ENCODE results near the gene PLCL2. TPM values are rescaled to one million over a fixed set of nuclear protein-coding genes. Genes with fewer than 3 reads are reported as not detected.

Gene PLCL2
- total and polyA plus RNA-seq, 7 donors: 4.2 to 32.7 (median 21.9) TPM

- Histone ChIP-seq H3K27me3 (ENCODE audit: insufficient read depth in 3 of 3, low read length in 2 of 3) (no peaks in the 10 kb centered on the region), H3K4me1 (peaks cover 4% of the 10 kb centered on the region), H3K9me3 (no peaks in the 10 kb centered on the region), H3K27ac (no peak overlapping the region), H3K4me3 (no peak overlapping the region), H3K36me3 (ENCODE audit: insufficient read depth in 1 of 2, low read depth in 1 of 2) (no peaks in the 10 kb centered on the region)
- ATAC-seq: no peak
- TF ChIP-seq CTCF (IDR thresholded peaks at IDR 0.05): no peak
- WGBS, 3 donors: 85 to 91% (median 86%) methylated on average over 19 of the region's 19 CpGs
- intact Hi-C loops (cut with DNase I): loop anchor here in 1 of 2 donors (10.0 kb wide), 1 partner anchor 89 kb away; no protein-coding TSS in a partner anchor
- peak in 1 of 2 donors; percentile 49 for DNase-seq
These were observed 249.1 kb downstream of the PLCL2 start for GRCh38 chr3:17133632-17134545.

GRCh38 chr3:17135696-17136095 is 250.9 kb downstream of the PLCL2 start:
- no peak for TF ChIP-seq CTCF (IDR thresholded peaks at IDR 0.05)
- Histone ChIP-seq H3K36me3 (ENCODE audit: insufficient read depth in 1 of 2, low read depth in 1 of 2) (no peaks in the 10 kb centered on the region), H3K27me3 (ENCODE audit: insufficient read depth in 3 of 3, low read length in 2 of 3) (no peaks in the 10 kb centered on the region), H3K4me3 (no peak overlapping the region), H3K27ac (no peak overlapping the region), H3K4me1 (peaks cover 4% of the 10 kb centered on the region), H3K9me3 (no peaks in the 10 kb centered on the region)
- DNase-seq: no peak
- no peak for ATAC-seq
- intact Hi-C loops (cut with DNase I): loop anchor here in 1 of 2 donors (10.0 kb wide), 1 partner anchor 91 kb away; no protein-coding TSS in a partner anchor

GRCh38 chr3:17136136-17136721 is 251.5 kb downstream of the PLCL2 start:
- Histone ChIP-seq H3K4me1 (peaks cover 7% of the 10 kb centered on the region), H3K36me3 (ENCODE audit: insufficient read depth in 1 of 2, low read depth in 1 of 2) (no peaks in the 10 kb centered on the region), H3K9me3 (no peaks in the 10 kb centered on the region), H3K4me3 (no peak overlapping the region), H3K27ac (no peak overlapping the region), H3K27me3 (ENCODE audit: insufficient read depth in 3 of 3, low read length in 2 of 3) (no peaks in the 10 kb centered on the region)
- ATAC-seq (no peak), DNase-seq (peak in 1 of 2 donors; percentile 35)
- intact Hi-C loops (cut with DNase I): loop anchor here in 1 of 2 donors (10.0 kb wide), 1 partner anchor 91 kb away; no protein-coding TSS in a partner anchor
- no peak for TF ChIP-seq CTCF (IDR thresholded peaks at IDR 0.05)
- 67 to 73% (median 68%) methylated on average over 11 of the region's 11 CpGs for WGBS, 3 donors

GRCh38 chr3:17137321-17137826 is 252.6 kb downstream of the PLCL2 start:
- no peak overlapping the region for H3K4me3 ChIP-seq
- no peaks in the 10 kb centered on the region for H3K36me3 ChIP-seq (ENCODE audit: insufficient read depth in 1 of 2, low read depth in 1 of 2)
- H3K27ac ChIP-seq: no peak overlapping the region
- DNase-seq: peak in 1 of 2 donors; percentile 23
- H3K27me3 ChIP-seq (ENCODE audit: insufficient read depth in 3 of 3, low read length in 2 of 3): no peaks in the 10 kb centered on the region
- intact Hi-C loops (cut with DNase I): loop anchor here in 1 of 2 donors (10.0 kb wide), 1 partner anchor 93 kb away; no protein-coding TSS in a partner anchor
- H3K4me1 ChIP-seq: peaks cover 11% of the 10 kb centered on the region
- WGBS, 3 donors: 85 to 99% (median 94%) methylated on average over 5 of the region's 5 CpGs
- TF ChIP-seq CTCF (IDR thresholded peaks at IDR 0.05): no peak
- H3K9me3 ChIP-seq: no peaks in the 10 kb centered on the region
- no peak for ATAC-seq
